ENCODE data around the gene SHANK1.

SHANK1 gene

GRCh38 chr19:50706387-50706786 lies 13.2 kb downstream of the SHANK1 start:
- TF ChIP-seq, protein P1, sequence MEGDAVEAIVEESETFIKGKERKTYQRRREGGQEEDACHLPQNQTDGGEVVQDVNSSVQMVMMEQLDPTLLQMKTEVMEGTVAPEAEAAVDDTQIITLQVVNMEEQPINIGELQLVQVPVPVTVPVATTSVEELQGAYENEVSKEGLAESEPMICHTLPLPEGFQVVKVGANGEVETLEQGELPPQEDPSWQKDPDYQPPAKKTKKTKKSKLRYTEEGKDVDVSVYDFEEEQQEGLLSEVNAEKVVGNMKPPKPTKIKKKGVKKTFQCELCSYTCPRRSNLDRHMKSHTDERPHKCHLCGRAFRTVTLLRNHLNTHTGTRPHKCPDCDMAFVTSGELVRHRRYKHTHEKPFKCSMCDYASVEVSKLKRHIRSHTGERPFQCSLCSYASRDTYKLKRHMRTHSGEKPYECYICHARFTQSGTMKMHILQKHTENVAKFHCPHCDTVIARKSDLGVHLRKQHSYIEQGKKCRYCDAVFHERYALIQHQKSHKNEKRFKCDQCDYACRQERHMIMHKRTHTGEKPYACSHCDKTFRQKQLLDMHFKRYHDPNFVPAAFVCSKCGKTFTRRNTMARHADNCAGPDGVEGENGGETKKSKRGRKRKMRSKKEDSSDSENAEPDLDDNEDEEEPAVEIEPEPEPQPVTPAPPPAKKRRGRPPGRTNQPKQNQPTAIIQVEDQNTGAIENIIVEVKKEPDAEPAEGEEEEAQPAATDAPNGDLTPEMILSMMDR (IDR thresholded peaks at IDR 0.05; ENCODE audit: low read depth, low read length): no peak
- DNase-seq (ENCODE audit: extremely low read depth, low read depth): no peak

DNA sequence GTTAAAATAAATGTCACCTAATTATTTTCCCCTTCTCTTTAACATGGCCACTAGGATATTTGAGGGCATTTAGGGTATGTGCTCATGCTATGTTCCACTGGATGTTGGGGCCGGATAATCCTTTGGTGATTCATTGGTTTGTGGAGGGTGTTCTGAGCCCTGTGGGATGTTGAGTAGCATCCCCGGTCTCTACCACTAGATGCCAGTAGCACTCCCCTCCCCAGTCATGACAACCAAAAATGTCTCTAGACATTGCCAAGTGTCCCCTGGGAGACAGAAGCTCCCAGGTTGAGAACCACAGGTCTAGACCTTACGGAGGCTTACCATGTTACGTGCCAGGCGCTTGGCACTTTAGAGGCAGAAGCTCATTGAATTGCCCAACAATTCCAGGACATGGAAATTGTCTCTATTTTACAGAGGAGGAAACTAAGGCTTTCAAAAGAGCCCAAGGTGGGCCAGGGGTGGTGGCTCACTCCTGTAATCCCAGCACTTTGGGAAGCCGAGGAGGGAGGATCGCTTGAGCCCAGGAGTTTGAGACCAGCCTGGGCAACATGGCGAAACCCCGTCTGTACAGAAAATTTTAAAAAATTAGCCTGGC lies 14.1 kb downstream of the SHANK1 start:
- TF ChIP-seq, protein P1 (IDR thresholded peaks at IDR 0.05; ENCODE audit: low read depth, low read length): peak; percentile 90

DNA sequence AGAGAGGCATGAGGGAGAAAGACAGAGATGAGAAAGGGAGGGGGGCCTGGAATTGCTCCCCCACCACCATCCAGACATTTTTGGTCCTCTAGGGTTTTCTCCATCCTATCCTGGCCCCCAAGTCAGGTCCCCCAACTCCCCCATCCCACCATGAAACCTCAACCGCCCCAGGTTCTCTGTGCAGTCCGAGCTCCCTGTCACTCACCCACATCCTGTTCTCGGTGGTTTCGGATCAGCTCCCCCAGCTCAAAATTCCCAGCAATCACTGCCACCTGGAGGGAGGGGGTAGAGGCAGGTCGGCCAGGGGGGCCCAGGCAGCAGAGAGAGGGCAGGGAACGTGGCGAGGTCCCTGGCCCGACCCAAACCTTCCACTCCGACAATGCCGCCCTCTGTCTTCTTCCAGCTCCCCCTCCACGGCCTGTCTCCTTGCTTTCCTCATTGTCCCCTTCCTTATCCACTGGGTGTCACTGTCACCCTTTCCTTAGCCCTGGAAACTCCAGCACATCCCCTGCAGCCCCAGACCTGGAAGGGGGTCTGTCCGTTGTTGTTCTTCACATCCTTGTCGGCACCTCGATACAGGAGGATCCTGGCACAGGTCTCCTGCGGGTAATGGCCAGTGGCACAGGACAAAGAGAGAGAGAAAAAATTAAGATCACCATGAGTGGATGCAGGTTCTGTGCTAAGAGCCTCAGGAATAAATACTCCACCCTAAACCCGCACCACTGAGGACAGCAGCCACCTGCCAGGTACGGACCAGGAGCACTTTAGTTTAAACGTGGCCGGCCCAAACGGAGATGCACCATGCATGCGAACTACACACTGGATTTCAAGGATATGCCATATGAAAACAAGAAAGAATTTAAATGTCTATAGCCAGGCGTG lies 15.4 kb downstream of the SHANK1 start:
- no peak for DNase-seq (ENCODE audit: extremely low read depth, low read depth)
- TF ChIP-seq, protein P1 (IDR thresholded peaks at IDR 0.05; ENCODE audit: low read depth, low read length): no peak

More for the DNA sequence above, 14.1 kb downstream of the SHANK1 start:
- peak; percentile 10 for DNase-seq (ENCODE audit: extremely low read depth, low read depth)

DNA sequence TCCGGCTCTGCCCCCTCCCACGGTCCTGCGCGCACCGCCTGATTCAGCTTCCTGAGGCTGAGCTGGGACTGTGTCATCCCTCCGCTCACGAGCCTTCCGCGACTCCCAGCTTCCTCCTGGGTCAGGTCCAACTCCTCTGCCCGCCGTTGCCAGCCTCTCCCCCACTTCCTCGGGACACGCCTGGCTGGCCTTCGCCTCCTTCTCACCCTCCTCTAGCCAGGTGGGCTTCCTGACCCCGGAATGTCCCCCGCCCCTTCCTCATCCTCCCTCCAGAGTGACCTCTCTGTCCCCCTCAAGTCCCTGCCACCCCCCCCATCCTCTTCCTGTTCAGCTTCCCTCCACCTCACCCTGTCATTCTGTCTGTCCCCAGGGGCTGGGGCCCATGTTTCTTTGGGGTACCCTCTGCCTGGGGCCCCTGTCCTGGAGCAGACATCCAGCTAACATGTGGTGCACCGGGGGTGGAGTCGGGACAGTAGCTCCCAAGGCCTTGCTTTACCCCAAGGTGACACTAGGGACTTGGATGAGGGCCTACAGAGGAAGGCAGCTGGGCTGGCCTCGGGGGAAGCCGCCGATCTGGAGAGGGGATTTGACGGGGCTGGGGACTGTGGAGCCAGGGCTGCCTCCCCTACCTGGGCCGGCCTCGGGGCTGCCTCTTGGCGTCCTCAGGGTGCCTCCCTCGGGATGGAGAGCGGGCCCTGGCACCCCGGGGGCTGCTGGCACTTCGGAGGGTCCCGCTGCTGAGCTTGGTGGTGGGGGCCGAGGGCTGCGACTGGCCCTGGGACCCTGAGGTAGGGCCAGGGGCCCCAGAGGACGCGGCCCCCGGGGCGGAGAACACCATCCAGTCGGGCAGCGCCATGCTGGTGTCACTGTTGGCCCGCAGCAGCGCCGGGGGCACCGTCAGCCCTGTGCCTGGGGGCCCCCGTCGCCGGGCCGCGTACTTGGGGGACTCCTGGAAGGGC lies 16.5 kb downstream of the SHANK1 start:
- DNase-seq (ENCODE audit: extremely low read depth, low read depth): no peak
- TF ChIP-seq, protein P1 (IDR thresholded peaks at IDR 0.05; ENCODE audit: low read depth, low read length): no peak

DNA sequence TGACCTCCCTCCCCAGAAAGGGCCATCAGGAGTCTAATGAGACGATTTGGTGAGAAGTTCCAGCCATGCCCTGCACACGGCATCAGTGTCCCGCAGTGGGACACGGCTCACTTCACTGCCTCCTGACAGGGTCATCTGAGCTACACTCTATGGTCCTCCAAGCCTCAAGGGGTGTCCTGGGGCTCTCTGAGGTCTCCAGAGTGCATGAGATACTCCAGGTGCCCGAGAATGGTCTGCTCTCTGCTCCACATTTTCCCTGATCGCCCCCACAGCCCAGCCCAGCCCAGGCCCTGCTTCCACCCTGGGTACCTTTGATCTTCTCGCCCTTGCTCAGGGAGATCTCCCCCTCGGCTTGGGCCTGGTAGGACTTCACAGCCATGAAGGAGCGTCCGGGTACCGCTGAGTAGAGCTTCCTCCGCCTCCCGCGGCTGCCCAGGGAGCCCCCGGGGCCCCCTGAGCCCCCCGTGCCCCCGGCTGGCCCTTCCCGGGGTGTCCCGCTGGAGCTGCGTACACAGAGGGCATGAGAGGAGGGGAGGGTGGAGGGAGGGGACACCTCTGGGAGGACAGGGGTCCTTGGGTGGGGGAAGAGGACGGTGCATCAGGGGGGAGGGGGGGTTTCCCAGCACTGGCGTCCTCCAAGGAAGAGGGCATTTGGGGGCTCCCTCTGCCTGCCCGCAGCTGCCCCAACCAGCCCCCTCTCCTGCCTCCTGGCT lies 17.3 kb downstream of the SHANK1 start:
- DNase-seq (ENCODE audit: extremely low read depth, low read depth): no peak
- TF ChIP-seq, protein P1 (IDR thresholded peaks at IDR 0.05; ENCODE audit: low read depth, low read length): no peak

DNA sequence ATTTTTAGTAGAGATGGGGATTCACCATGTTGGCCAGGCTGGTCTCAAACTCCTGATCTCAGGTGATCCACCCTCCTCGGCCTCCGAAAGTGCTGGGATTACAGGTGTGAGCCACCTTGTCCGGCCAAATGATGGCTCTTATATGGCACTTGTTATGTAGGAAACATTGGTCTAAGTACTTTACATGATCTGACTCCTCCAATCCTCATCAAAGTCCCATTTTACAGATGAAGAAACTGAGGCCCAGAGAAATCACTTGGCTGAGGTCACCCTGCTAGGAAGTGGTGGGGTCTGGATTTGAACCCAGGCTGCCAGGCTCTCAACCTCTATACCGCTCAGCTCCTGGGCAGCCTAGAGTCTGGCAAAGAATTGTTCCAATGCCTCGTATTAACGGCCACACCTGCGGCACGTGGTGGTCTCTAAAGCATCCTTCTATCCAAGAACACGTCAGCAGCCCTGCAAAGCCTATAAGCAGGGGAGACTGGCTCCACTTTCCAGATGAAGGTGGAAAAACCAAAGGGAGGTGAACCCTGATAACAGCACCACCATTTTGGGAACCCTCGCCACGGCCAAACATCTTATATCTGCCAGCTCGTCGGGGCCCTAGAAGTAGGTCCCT lies 18.1 kb downstream of the SHANK1 start:
- TF ChIP-seq, protein P1 (IDR thresholded peaks at IDR 0.05; ENCODE audit: low read depth, low read length): no peak
- no peak for DNase-seq (ENCODE audit: extremely low read depth, low read depth)

Data from AG09319 (cell line).